ENCODE data around the gene JAZF1.

The JAZF1 gene

GRCh38 chr7:27953777-27954176, 226.8 kb downstream of the JAZF1 start:
- TF ChIP-seq CTCF (IDR thresholded peaks at IDR 0.05; ENCODE audit: low read depth, low read length, missing control alignments) = no peak
- Histone ChIP-seq H3K27me3 (replicated peaks) (no peaks in the 10 kb centered on the region), H3K27ac (no peak overlapping the region), H3K36me3 (replicated peaks) (no peaks in the 10 kb centered on the region), H3K4me3 (ENCODE audit: low read depth, low read length) (no peak overlapping the region)
- in situ Hi-C loops (cut with HindIII; ENCODE audit: low pct_ligation_motif_present, low sequenced_read_pairs) = no loop called here
- no peak for DNase-seq

GRCh38 chr7:27953361-27953760, 227.2 kb downstream of the JAZF1 start:
- TF ChIP-seq CTCF (IDR thresholded peaks at IDR 0.05; ENCODE audit: low read depth, low read length, missing control alignments) = no peak
- H3K36me3 ChIP-seq (replicated peaks) = no peaks in the 10 kb centered on the region
- no peak overlapping the region for H3K27ac ChIP-seq
- in situ Hi-C loops (cut with HindIII; ENCODE audit: low pct_ligation_motif_present, low sequenced_read_pairs) = no loop called here
- no peak for DNase-seq
- no peaks in the 10 kb centered on the region for H3K27me3 ChIP-seq (replicated peaks)
- H3K4me3 ChIP-seq (ENCODE audit: low read depth, low read length) = no peak overlapping the region

GRCh38 chr7:27952456-27953285, 227.9 kb downstream of the JAZF1 start:
- TF ChIP-seq CTCF (IDR thresholded peaks at IDR 0.05; ENCODE audit: low read depth, low read length, missing control alignments) = no peak
- Histone ChIP-seq H3K36me3 (replicated peaks) (no peaks in the 10 kb centered on the region), H3K27ac (no peak overlapping the region), H3K4me3 (ENCODE audit: low read depth, low read length) (no peak overlapping the region), H3K27me3 (replicated peaks) (no peaks in the 10 kb centered on the region)
- in situ Hi-C loops (cut with HindIII; ENCODE audit: low pct_ligation_motif_present, low sequenced_read_pairs) = no loop called here
- no peak for DNase-seq

GRCh38 chr7:27950123-27950522, 230.5 kb downstream of the JAZF1 start:
- H3K4me3 ChIP-seq (ENCODE audit: low read depth, low read length) = no peak overlapping the region
- in situ Hi-C loops (cut with HindIII; ENCODE audit: low pct_ligation_motif_present, low sequenced_read_pairs) = no loop called here
- no peak overlapping the region for H3K27ac ChIP-seq
- H3K27me3 ChIP-seq (replicated peaks) = no peaks in the 10 kb centered on the region
- no peaks in the 10 kb centered on the region for H3K36me3 ChIP-seq (replicated peaks)
- TF ChIP-seq CTCF (IDR thresholded peaks at IDR 0.05; ENCODE audit: low read depth, low read length, missing control alignments) = no peak
- no peak for DNase-seq

- TF ChIP-seq CTCF (IDR thresholded peaks at IDR 0.05; ENCODE audit: low read depth, low read length, missing control alignments) = no peak
- DNase-seq = no peak
- Histone ChIP-seq H3K4me3 (ENCODE audit: low read depth, low read length) (no peak overlapping the region), H3K27me3 (replicated peaks) (no peaks in the 10 kb centered on the region), H3K36me3 (replicated peaks) (no peaks in the 10 kb centered on the region), H3K27ac (no peak overlapping the region)
- in situ Hi-C loops (cut with HindIII; ENCODE audit: low pct_ligation_motif_present, low sequenced_read_pairs) = no loop called here
These were observed 231.7 kb downstream of the JAZF1 start for GRCh38 chr7:27948861-27949260.

Data from brain microvascular endothelial cell (primary cell).